ENCODE data around the gene CLEC16A.

DNA sequence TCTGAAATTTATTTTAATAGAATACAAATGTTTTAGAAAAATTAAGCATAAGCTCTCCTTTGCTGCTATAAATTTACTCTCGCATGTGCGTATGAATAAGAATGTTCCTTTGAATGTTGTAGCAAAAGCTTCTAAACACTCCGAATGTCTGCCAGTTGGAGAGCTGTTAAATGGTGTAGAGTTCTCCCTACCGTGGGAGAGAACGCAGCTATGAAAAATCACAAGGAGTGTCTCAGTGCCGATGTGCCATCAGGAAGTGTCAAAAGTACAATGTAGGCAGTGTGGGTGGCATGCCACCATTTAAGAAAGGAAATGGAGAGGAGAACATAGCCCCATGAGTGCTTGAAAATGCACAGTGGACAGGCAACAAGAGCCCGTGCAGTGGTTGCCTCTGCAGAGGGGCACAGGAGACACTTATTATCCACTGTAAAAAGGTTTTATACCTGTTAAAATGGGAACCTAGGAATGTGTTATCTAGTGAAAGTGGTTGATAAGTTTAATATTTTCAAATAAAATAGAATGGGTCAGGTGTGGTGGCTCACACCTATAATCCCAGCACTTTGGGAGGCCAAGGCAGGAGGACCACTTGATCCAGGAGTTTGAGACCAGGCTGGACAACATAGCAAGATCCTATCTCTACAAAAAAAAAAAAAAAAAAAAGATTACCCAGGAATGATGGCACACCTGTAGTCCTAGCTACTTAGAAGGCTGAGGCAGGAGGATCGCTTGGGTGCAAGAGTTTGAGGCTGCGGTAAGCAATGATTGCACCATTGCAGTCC is 167.7 kb downstream of the CLEC16A start:
- TF ChIP-seq, protein P1, sequence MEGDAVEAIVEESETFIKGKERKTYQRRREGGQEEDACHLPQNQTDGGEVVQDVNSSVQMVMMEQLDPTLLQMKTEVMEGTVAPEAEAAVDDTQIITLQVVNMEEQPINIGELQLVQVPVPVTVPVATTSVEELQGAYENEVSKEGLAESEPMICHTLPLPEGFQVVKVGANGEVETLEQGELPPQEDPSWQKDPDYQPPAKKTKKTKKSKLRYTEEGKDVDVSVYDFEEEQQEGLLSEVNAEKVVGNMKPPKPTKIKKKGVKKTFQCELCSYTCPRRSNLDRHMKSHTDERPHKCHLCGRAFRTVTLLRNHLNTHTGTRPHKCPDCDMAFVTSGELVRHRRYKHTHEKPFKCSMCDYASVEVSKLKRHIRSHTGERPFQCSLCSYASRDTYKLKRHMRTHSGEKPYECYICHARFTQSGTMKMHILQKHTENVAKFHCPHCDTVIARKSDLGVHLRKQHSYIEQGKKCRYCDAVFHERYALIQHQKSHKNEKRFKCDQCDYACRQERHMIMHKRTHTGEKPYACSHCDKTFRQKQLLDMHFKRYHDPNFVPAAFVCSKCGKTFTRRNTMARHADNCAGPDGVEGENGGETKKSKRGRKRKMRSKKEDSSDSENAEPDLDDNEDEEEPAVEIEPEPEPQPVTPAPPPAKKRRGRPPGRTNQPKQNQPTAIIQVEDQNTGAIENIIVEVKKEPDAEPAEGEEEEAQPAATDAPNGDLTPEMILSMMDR (IDR thresholded peaks at IDR 0.05): no peak
- TF ChIP-seq POLR2A (IDR thresholded peaks at IDR 0.05): no peak
